GM13977 (cell line): ENCODE data around the gene ABCG5.

Experiments used
- DNase-seq: peaks from one replicate; pipeline ENCODE4 v3.0.0; 2012; ENCODE audit warnings: low spot score
- in situ Hi-C: fragments of 300-500 bp; cut with MboI; formaldehyde crosslinking; loops from one replicate; pipeline ENCODE4 v1.12.0; 2022; ENCODE audit warnings: low sequenced_read_pairs, low pct_unique_long_range_greater_than_20kb, mixed read lengths, inconsistent platforms; ENCODE audit not compliant: unreplicated experiment
- TF ChIP-seq, protein P1 (sequence below): IDR thresholded peaks from 2 replicates; pipeline ENCODE4 v1.5.1; 2012; ENCODE audit warnings: mild to moderate bottlenecking, control low read depth; ENCODE audit not compliant: insufficient read depth; ENCODE audit errors: extremely low read depth, missing control alignments

Gene ABCG5

DNA sequence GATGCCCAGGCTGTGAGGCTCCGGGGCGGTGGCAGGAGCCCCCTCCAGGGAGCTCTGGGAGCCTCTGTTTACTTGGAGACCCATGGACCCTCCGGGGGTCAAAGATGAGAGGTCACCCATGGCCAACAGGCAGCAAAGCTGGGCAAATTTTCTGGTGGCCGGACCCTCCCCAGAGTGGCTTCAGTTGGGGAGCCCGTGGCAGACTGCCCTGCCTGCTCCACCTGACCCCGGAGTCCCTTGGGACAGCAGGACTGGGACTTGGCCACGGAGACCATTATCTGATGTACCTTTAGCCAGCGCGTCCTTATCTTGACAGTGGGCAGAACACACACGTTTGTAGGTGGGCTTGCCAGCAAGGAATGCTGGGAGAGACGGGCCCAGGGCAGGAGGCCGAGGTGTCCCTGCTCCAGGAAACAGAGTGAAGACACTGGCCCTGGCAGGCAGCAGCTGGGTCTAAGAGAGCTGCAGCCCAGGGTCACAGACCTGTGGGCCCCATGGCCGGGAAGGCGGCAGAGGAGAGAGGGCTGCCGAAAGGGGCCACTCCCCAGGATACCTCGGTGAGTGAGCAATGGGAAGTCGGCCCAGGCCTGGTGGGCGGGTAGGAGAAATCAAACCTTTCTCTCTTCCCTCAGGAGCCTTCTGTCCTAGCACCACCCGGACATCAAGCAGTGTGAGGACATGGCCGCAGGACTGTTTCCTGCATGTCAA, at the start of gene ABCG5, which contains the start of gene ABCG8:
TSS of gene ABCG5 (minus strand) at position 280 of the 708 bp plus-strand sequence. CDS start at position 120, 160 bp downstream.
TSS of gene ABCG8 (plus strand) at position 412 of the 708 bp plus-strand sequence. CDS start at position 495, 83 bp downstream.
- TF ChIP-seq, protein P1, sequence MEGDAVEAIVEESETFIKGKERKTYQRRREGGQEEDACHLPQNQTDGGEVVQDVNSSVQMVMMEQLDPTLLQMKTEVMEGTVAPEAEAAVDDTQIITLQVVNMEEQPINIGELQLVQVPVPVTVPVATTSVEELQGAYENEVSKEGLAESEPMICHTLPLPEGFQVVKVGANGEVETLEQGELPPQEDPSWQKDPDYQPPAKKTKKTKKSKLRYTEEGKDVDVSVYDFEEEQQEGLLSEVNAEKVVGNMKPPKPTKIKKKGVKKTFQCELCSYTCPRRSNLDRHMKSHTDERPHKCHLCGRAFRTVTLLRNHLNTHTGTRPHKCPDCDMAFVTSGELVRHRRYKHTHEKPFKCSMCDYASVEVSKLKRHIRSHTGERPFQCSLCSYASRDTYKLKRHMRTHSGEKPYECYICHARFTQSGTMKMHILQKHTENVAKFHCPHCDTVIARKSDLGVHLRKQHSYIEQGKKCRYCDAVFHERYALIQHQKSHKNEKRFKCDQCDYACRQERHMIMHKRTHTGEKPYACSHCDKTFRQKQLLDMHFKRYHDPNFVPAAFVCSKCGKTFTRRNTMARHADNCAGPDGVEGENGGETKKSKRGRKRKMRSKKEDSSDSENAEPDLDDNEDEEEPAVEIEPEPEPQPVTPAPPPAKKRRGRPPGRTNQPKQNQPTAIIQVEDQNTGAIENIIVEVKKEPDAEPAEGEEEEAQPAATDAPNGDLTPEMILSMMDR = no peak
- in situ Hi-C loops = no loop called here
- no peak for DNase-seq

DNA sequence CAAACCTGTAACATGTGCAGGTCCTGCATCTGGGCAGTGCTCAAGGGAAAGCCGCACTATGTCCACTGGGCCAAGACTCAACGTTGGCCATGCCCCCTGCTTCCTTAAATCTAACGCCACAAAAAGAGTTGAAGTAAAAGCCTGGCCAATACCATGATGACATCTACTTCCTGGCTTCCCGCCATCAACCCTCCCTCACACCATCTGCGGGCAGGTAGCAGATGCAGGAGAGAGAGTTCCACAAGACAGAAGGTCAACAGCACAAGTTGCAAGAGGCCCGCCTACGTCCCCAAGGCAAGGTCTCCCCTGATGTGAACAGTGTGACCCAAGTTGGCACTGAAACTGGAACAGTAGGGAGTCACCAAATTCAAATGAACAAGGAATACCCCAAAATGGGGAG, 48.5 kb upstream of the ABCG5 start:
- in situ Hi-C loops = no loop called here
- no peak for DNase-seq
- TF ChIP-seq, protein P1 = no peak

DNA sequence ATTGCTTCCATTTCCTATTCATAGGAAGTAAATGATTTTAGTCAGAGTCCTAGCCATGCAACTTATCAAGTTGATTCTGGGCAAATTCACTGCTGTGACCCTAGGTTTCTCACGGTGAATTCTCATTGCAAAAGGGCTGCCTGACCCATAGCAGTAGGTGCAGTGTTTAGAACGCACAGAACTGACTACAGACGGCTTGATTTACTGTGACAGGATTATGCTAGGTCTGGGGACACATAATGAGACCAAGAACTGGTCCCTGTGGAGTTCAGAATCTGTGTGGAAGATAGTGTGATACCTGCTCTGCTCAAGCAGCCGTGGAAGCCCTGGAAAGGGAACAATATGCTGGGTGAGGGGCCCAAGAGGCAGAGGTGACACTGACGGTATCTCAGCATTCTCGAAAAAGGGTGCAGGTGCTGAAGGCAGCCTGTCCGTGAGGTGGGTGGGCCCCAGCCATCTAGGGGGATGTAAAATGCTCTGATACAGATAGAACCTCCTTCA, 46.5 kb upstream of the ABCG5 start:
- no peak for DNase-seq
- in situ Hi-C loops = no loop called here
- TF ChIP-seq, protein P1 = no peak

DNA sequence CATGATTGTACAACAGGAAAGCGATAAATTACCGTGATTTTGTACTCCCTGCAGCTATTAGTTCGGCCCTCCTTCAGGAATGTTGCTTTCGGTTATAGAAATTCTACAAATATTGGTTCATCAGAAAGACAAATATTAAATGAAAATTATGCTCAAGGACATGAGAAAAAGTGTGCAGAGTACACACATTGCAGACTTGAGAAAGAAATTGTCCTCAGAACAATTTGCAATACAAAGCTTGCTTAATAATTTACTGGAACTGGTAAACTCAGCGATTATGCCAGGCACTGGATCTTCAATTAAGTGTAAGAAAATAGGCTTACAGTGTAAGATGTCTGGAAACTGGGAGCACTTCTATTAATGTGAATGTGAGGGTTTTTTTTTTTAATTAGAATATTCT, 46.0 kb upstream of the ABCG5 start:
- in situ Hi-C loops = no loop called here
- TF ChIP-seq, protein P1 = no peak
- no peak for DNase-seq

DNA sequence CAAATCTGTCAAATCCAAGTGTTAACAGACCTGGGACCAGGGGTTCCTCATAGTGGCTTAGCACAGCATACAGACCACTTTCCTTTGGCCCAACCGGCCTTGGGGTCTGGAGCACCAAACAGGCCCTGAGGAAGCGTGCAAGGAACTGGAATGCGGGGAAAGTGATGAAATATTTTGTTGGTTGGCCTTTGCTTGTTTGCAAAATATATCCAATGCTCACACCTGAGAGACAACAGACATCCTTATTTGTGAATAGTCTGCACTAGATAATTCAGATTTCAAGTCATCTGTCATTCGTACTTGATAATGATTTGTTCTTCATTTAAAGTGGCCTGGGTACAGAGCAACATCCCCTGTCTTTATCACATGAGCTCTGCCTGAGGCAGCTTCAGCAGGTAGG, 43.7 kb upstream of the ABCG5 start:
- in situ Hi-C loops = no loop called here
- DNase-seq = no peak
- TF ChIP-seq, protein P1 = no peak

DNA sequence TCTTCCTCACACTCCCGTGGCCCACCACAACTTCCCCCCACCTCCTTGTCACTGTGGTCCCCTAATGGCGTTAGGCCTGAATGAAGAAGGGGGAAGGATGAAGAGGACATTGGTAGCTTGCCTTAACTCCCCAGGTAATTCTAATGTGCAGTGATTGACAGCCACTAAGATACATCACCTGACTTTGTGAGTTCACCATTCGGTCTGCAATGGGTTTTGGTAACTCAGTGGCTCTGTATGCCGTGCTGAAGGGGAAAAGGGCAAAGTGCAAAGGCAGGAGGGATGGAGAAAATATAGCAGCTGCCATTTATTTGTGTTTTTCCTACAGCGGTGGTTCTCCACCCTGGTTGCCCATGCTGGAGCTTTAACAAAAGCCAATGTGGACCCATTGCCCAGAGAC, 42.3 kb upstream of the ABCG5 start:
- in situ Hi-C loops = no loop called here
- TF ChIP-seq, protein P1 = no peak
- no peak for DNase-seq
